GM19239 (cell line): ENCODE data around the gene MARCHF9.
"Not testable (repeated sequence)": the region's sequence is repeated elsewhere in the genome, so short reads cannot be mapped to it uniquely, and the experiment has no call there.

Experiments used
- DNase-seq: peaks from one replicate; pipeline ENCODE4 v3.0.0; 2011; ENCODE audit warnings: low spot score; ENCODE audit not compliant: insufficient read length
- FAIRE-seq: peaks from 2 replicates; lab custom pipeline; 2011; peaks lifted over from hg19 to GRCh38; lab: Jason Lieb, UNC

MARCHF9 gene

GRCh38 chr12:57754411-57755193 lies at the start of gene MARCHF9:
TSS of gene MARCHF9 (plus strand) at chr12:57755103. CDS start at chr12:57755529, 426 bp downstream.
- DNase-seq = peak; percentile 82
- no peak for FAIRE-seq

- DNase-seq (no peak), FAIRE-seq (no peak)
Measured at GRCh38 chr12:57707250-57707649, 47.7 kb upstream of the MARCHF9 start.

- DNase-seq = no peak
- FAIRE-seq = no peak
Measured at GRCh38 chr12:57708296-57708695, 46.6 kb upstream of the MARCHF9 start.

- FAIRE-seq = no peak
- no peak for DNase-seq
Measured at GRCh38 chr12:57712701-57713100, 42.2 kb upstream of the MARCHF9 start.

- DNase-seq (no peak), FAIRE-seq (no peak)
Measured at GRCh38 chr12:57713209-57713608, 41.7 kb upstream of the MARCHF9 start.

- FAIRE-seq, DNase-seq: not testable (repeated sequence)
Measured at GRCh38 chr12:57715036-57715748, 39.7 kb upstream of the MARCHF9 start.

GRCh38 chr12:57715786-57716185 lies 39.1 kb upstream of the MARCHF9 start:
- DNase-seq (no peak), FAIRE-seq (no peak)

GRCh38 chr12:57716305-57716704 lies 38.6 kb upstream of the MARCHF9 start:
- no peak for FAIRE-seq
- DNase-seq = no peak

- DNase-seq (no peak), FAIRE-seq (no peak)
Measured at GRCh38 chr12:57717131-57717530, 37.8 kb upstream of the MARCHF9 start.

- FAIRE-seq (no peak), DNase-seq (no peak)
Measured at GRCh38 chr12:57717846-57718640, 36.9 kb upstream of the MARCHF9 start.

GRCh38 chr12:57718641-57719528 lies 36.0 kb upstream of the MARCHF9 start:
- no peak for DNase-seq
- no peak for FAIRE-seq

- DNase-seq (no peak), FAIRE-seq (no peak)
Measured at GRCh38 chr12:57719777-57720605, 34.9 kb upstream of the MARCHF9 start.

GRCh38 chr12:57720606-57721595 lies 34.0 kb upstream of the MARCHF9 start:
- FAIRE-seq (no peak), DNase-seq (no peak)

GRCh38 chr12:57721846-57722608 lies 32.9 kb upstream of the MARCHF9 start:
- not testable (repeated sequence) for DNase-seq, FAIRE-seq

- no peak for FAIRE-seq
- no peak for DNase-seq
Measured at GRCh38 chr12:57722716-57723629, 31.9 kb upstream of the MARCHF9 start.

GRCh38 chr12:57723630-57723962 lies 31.3 kb upstream of the MARCHF9 start:
- FAIRE-seq (no peak), DNase-seq (no peak)
